IMR-90 (cell line): ENCODE measurements around the gene TTC39C. TPM values are rescaled to one million over a fixed set of nuclear protein-coding genes. Genes with fewer than 3 reads are reported as not detected.

Source experiments
- ATAC-seq: fragments of 200-7000 bp; cut with Tn5 transposase; 2 replicates; pipeline ENCODE4 v1.9.1; 2020; ENCODE audit warnings: low read depth, mild to moderate bottlenecking, moderate library complexity
- BruUV-seq: library from RNA; stranded (reverse); fragments of 400-500 nt; replicated peaks from 2 replicates; lab custom pipeline; 2021; lab: Mats Ljungman, UMichigan
- CTCF ChIA-PET: fragments of 300-600 bp; formaldehyde crosslinking; extraction: SDS; loops from one replicate; lab custom pipeline; 2021; ENCODE audit warnings: antibody characterized with exemption; lab: Yijun Ruan, JAX
- POLR2A ChIA-PET: fragments of 300-600 bp; sonication (Branson Sonifier 250); formaldehyde crosslinking; loops from one replicate; lab custom pipeline; 2022; ENCODE audit warnings: antibody characterized with exemption; ENCODE audit not compliant: unreplicated experiment; lab: Charles Lee
- DNase-seq: peaks from one replicate; pipeline ENCODE4 v3.0.0; 2013
- H2AFZ ChIP-seq: replicated peaks from 2 replicates; pipeline ENCODE3; 2013; ENCODE audit warnings: low read length, mild to moderate bottlenecking; ENCODE audit not compliant: poor library complexity
- H2AK5ac ChIP-seq: 2 replicates; pipeline ENCODE4 v1.6.1; 2013; ENCODE audit warnings: low read depth, low read length, inconsistent platforms
- H2AK9ac ChIP-seq: replicated peaks from 2 replicates; pipeline ENCODE3; 2013; ENCODE audit warnings: mild to moderate bottlenecking, low read depth, low read length, moderate library complexity; ENCODE audit not compliant: poor library complexity
- H2BK120ac ChIP-seq: 2 replicates; pipeline ENCODE4 v1.6.1; 2013; ENCODE audit warnings: low read depth, low read length, inconsistent platforms
- H2BK15ac ChIP-seq: 3 replicates; pipeline ENCODE4 v1.6.1; 2013; ENCODE audit warnings: low read depth, low read length, inconsistent platforms
- H2BK20ac ChIP-seq: 2 replicates; pipeline ENCODE4 v1.6.1; 2013; ENCODE audit warnings: low read depth, mild to moderate bottlenecking, inconsistent platforms, low read length, moderate library complexity
- H2BK5ac ChIP-seq: 2 replicates; pipeline ENCODE4 v1.6.1; 2013; ENCODE audit warnings: mild to moderate bottlenecking, low read depth, low read length, inconsistent platforms; ENCODE audit not compliant: poor library complexity, severe bottlenecking
- H3K14ac ChIP-seq: replicated peaks from 2 replicates; pipeline ENCODE4 v1.6.1; 2013; ENCODE audit warnings: low read depth, low read length, inconsistent platforms
- H3K18ac ChIP-seq: 2 replicates; pipeline ENCODE4 v1.6.1; 2013; ENCODE audit warnings: low read depth, low read length, control low read depth
- H3K23ac ChIP-seq: 2 replicates; pipeline ENCODE4 v1.6.1; 2013; ENCODE audit warnings: low read depth, low read length, inconsistent platforms
- H3K27ac ChIP-seq: 2 replicates; pipeline ENCODE4 v1.5.1; 2013; ENCODE audit warnings: mild to moderate bottlenecking, control low read depth, low read length; ENCODE audit not compliant: insufficient read depth
- H3K27me3 ChIP-seq: 2 replicates; pipeline ENCODE4 v1.6.1; 2013; ENCODE audit warnings: low read length; ENCODE audit not compliant: control insufficient read depth, insufficient read depth
- H3K36me3 ChIP-seq: 2 replicates; pipeline ENCODE4 v1.6.1; 2013; ENCODE audit warnings: low read length, mixed read lengths; ENCODE audit not compliant: control insufficient read depth, insufficient read depth
- H3K4ac ChIP-seq: 2 replicates; pipeline ENCODE4 v1.6.1; 2013; ENCODE audit warnings: low read depth, low read length, inconsistent platforms
- H3K4me1 ChIP-seq: 2 replicates; pipeline ENCODE4 v1.6.1; 2013; ENCODE audit warnings: low read length, mixed read lengths; ENCODE audit not compliant: control insufficient read depth, insufficient read depth
- H3K4me2 ChIP-seq: 2 replicates; pipeline ENCODE4 v1.6.1; 2013; ENCODE audit warnings: low read depth, mild to moderate bottlenecking, control low read depth, low read length, moderate library complexity
- H3K4me3 ChIP-seq: 2 replicates; pipeline ENCODE4 v1.5.1; 2013; ENCODE audit warnings: low read depth, mild to moderate bottlenecking, control low read depth, low read length, moderate library complexity; ENCODE audit not compliant: insufficient read depth
- H3K56ac ChIP-seq: 2 replicates; pipeline ENCODE4 v1.6.1; 2013; ENCODE audit warnings: low read length, inconsistent platforms; ENCODE audit not compliant: insufficient read depth; ENCODE audit errors: extremely low read depth
- H3K79me1 ChIP-seq, 2 experiments: 2 replicates each; pipeline ENCODE4 v1.6.1; 2013; ENCODE audit warnings: low read length in 2 of 2, inconsistent platforms in 1 of 2, low read depth in 1 of 2
- H3K9ac ChIP-seq: 2 replicates; pipeline ENCODE4 v1.6.1; 2013; ENCODE audit warnings: low read depth, low read length, control low read depth
- H3K9me1 ChIP-seq: 2 replicates; pipeline ENCODE4 v1.6.1; 2013; ENCODE audit warnings: low read length, inconsistent platforms; ENCODE audit not compliant: insufficient read depth
- H3K9me3 ChIP-seq: 2 replicates; pipeline ENCODE4 v1.6.1; 2013; ENCODE audit warnings: low read length; ENCODE audit not compliant: control insufficient read depth, insufficient read depth
- H4K20me1 ChIP-seq: 2 replicates; pipeline ENCODE4 v1.6.1; 2013; ENCODE audit warnings: low read length, inconsistent platforms; ENCODE audit not compliant: insufficient read depth
- H4K5ac ChIP-seq: 2 replicates; pipeline ENCODE4 v1.6.1; 2013; ENCODE audit warnings: mild to moderate bottlenecking, low read depth, low read length, control low read depth
- H4K8ac ChIP-seq, 2 experiments: 2 replicates each; pipeline ENCODE4 v1.6.1; 2013; ENCODE audit warnings: low read depth in 2 of 2, low read length in 2 of 2, control low read depth in 1 of 2, inconsistent platforms in 1 of 2
- H4K91ac ChIP-seq: 2 replicates; pipeline ENCODE4 v1.6.1; 2013; ENCODE audit warnings: low read depth, low read length, inconsistent platforms; ENCODE audit not compliant: insufficient read depth
- BHLHE40 ChIP-seq: fragments of 150-350 bp; IDR thresholded peaks from 2 replicates; pipeline ENCODE4 v1.6.1; 2016; ENCODE audit warnings: mild to moderate bottlenecking, low read depth, low read length
- CHD1 ChIP-seq: IDR thresholded peaks from 2 replicates; pipeline ENCODE4 v1.6.1; 2012; ENCODE audit warnings: low read depth, low read length, improper control_type of control experiment
- FOS ChIP-seq: fragments of 150-350 bp; IDR thresholded peaks from 2 replicates; pipeline ENCODE4 v1.6.1; 2016; ENCODE audit warnings: low read depth, low read length
- MAFK ChIP-seq: IDR thresholded peaks from 2 replicates; pipeline ENCODE4 v1.6.1; 2012; ENCODE audit warnings: low read depth, low read length, improper control_type of control experiment
- MAZ ChIP-seq: IDR thresholded peaks from 2 replicates; pipeline ENCODE4 v1.6.1; 2012; ENCODE audit warnings: low read depth, mild to moderate bottlenecking, low read length, improper control_type of control experiment, moderate library complexity, borderline replicate concordance
- MXI1 ChIP-seq: IDR thresholded peaks from 2 replicates; pipeline ENCODE4 v1.6.1; 2012; ENCODE audit warnings: low read depth, mild to moderate bottlenecking, low read length, moderate library complexity, borderline replicate concordance
- NFE2L2 ChIP-seq: fragments of 150-350 bp; IDR thresholded peaks from 2 replicates; pipeline ENCODE4 v1.6.1; 2016; ENCODE audit warnings: low read depth, mild to moderate bottlenecking, low read length
- POLR2A ChIP-seq: IDR thresholded peaks from 2 replicates; pipeline ENCODE4 v1.6.1; 2012; ENCODE audit warnings: mild to moderate bottlenecking, low read depth, low read length
- RAD21 ChIP-seq: IDR thresholded peaks from 2 replicates; pipeline ENCODE4 v1.6.1; 2012; ENCODE audit warnings: low read length, improper control_type of control experiment
- RCOR1 ChIP-seq: IDR thresholded peaks from 2 replicates; pipeline ENCODE4 v1.6.1; 2012; ENCODE audit warnings: mild to moderate bottlenecking, low read length, improper control_type of control experiment; ENCODE audit not compliant: insufficient replicate concordance
- RFX5 ChIP-seq: IDR thresholded peaks from 2 replicates; pipeline ENCODE4 v1.8.0; 2012; ENCODE audit warnings: low read depth, mild to moderate bottlenecking, low read length, moderate library complexity
- SMC3 ChIP-seq: fragments of 150-350 bp; IDR thresholded peaks from 2 replicates; pipeline ENCODE4 v1.6.1; 2016; ENCODE audit warnings: low read depth, mild to moderate bottlenecking, antibody characterized with exemption, low read length, moderate library complexity
- dilution Hi-C: fragments of 300-500 bp; cut with HindIII; formaldehyde crosslinking; loops from one replicate; pipeline ENCODE4 v1.14.3; 2018; ENCODE audit warnings: low sequenced_read_pairs; ENCODE audit not compliant: unreplicated experiment
- in situ Hi-C: fragments of 300-500 bp; cut with MboI; formaldehyde crosslinking; loops from 3 replicates; pipeline ENCODE4 v1.14.3; 2019; ENCODE audit warnings: low sequenced_read_pairs, inconsistent platforms, mixed read lengths
- intact Hi-C: fragments of 100-400 bp; cut with micrococcal nuclease; formaldehyde crosslinking; loops from 2 replicates; pipeline ENCODE4 v1.10.0; 2022
- polyA plus RNA-seq, 3 experiments: library from polyadenylated mRNA; depleted of rRNA; stranded (reverse); fragments of >200 nt; gene quantifications; 2 replicates each; pipeline ENCODE4 v1.2.3, GENCODE V29; 2012; ENCODE audit warnings: low replicate concordance in 1 of 3
- total RNA-seq: library from RNA; depleted of rRNA; stranded (reverse); fragments of >200 nt; gene quantifications from 2 replicates; pipeline ENCODE4 v1.2.3, GENCODE V29; 2012
- TF ChIP-seq, protein P1 (sequence below): fragments of 150-350 bp; IDR thresholded peaks from 2 replicates; pipeline ENCODE4 v1.6.1; 2017; ENCODE audit warnings: mild to moderate bottlenecking, antibody characterized with exemption, low read length, low read depth
- TF ChIP-seq, protein P2 (sequence below): fragments of 150-350 bp; IDR thresholded peaks from 2 replicates; pipeline ENCODE4 v1.6.1; 2016; ENCODE audit warnings: low read depth, mild to moderate bottlenecking, low read length, moderate library complexity, borderline replicate concordance

TTC39C gene
- total and polyA plus RNA-seq, 2 of the 4 experiments (the other 2 are of a cell fraction), result 8.0 to 20.8 TPM

DNA sequence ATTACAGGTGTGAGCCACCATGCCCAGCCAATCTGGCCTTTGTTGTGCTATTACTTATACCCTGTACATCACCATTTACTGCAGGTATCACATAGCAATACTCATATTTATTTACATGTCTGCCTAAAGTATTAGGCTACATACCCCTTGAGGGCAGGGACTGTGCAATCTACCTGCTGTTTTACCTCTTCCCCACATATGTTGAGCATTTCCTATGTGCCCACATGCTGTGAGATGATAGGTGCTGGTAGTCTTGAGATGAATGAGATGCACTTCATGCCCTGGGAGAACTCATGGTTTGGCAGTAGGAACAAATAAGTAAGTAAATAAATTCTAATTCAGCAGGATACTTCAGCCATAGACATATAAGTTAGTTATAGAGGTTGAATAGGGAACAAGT lies 59.2 kb downstream of the TTC39C start:
- H3K4me1 ChIP-seq, result peaks cover 4% of the 10 kb centered on the region
- H4K8ac ChIP-seq, result no peak overlapping the region
- ChIA-PET POLR2A (no interaction called here), CTCF (no interaction called here)
- no peaks in the 10 kb centered on the region for H3K9me3 ChIP-seq
- intact Hi-C loops, result no loop called here
- H2BK15ac ChIP-seq, result no peak overlapping the region
- H2AK9ac ChIP-seq, result no peak overlapping the region
- no peak overlapping the region for H3K18ac ChIP-seq
- no peaks in the 10 kb centered on the region for H3K27me3 ChIP-seq
- no peak overlapping the region for H3K9ac ChIP-seq
- peaks cover 8% of the 10 kb centered on the region; the same call in 1 of the 2 replicates for H3K9me1 ChIP-seq
- no peak overlapping the region for H3K23ac ChIP-seq
- in situ Hi-C loops, result no loop called here
- no peak overlapping the region for H3K14ac ChIP-seq
- H2AK5ac ChIP-seq, result no peak overlapping the region
- H4K5ac ChIP-seq, result no peak overlapping the region
- no peak overlapping the region for H2BK20ac ChIP-seq
- TF ChIP-seq CHD1 (no peak), POLR2A (no peak), RCOR1 (no peak), RAD21 (no peak), RFX5 (no peak), MAFK (no peak), MXI1 (no peak), MAZ (no peak), FOS (no peak), SMC3 (no peak), NFE2L2 (no peak), BHLHE40 (no peak)
- TF ChIP-seq, protein P1, sequence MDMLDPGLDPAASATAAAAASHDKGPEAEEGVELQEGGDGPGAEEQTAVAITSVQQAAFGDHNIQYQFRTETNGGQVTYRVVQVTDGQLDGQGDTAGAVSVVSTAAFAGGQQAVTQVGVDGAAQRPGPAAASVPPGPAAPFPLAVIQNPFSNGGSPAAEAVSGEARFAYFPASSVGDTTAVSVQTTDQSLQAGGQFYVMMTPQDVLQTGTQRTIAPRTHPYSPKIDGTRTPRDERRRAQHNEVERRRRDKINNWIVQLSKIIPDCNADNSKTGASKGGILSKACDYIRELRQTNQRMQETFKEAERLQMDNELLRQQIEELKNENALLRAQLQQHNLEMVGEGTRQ, result no peak
- TF ChIP-seq, protein P2, sequence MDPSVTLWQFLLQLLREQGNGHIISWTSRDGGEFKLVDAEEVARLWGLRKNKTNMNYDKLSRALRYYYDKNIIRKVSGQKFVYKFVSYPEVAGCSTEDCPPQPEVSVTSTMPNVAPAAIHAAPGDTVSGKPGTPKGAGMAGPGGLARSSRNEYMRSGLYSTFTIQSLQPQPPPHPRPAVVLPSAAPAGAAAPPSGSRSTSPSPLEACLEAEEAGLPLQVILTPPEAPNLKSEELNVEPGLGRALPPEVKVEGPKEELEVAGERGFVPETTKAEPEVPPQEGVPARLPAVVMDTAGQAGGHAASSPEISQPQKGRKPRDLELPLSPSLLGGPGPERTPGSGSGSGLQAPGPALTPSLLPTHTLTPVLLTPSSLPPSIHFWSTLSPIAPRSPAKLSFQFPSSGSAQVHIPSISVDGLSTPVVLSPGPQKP, result no peak
- no TSS peak for BruUV-seq
- no peak overlapping the region for H3K27ac ChIP-seq
- DNase-seq, result no peak
- peaks cover 0 to 4% of the 10 kb centered on the region in 2 experiments; a peak in 1 of 4 replicates for H3K79me1 ChIP-seq
- peaks cover 9% of the 10 kb centered on the region; the same call in 1 of the 2 replicates for H4K20me1 ChIP-seq
- ATAC-seq, result no peak
- H2BK120ac ChIP-seq, result no peak overlapping the region
- H3K4ac ChIP-seq, result no peak overlapping the region
- no peak overlapping the region for H4K91ac ChIP-seq
- H2BK5ac ChIP-seq, result no peak overlapping the region
- no peak overlapping the region for H3K4me3 ChIP-seq
- H3K36me3 ChIP-seq, result peaks cover 11% of the 10 kb centered on the region
- no peak overlapping the region for H3K4me2 ChIP-seq
- no peak overlapping the region for H2AFZ ChIP-seq
- dilution Hi-C loops, result no loop called here
- no peak overlapping the region for H3K56ac ChIP-seq
